KBM-7 (cell line): ENCODE measurements around the gene H6PD.
A peak's percentile ranks its signal among the peaks of the same experiment; 100 is the strongest.
"Not testable (repeated sequence)": the region's sequence is repeated elsewhere in the genome, so short reads cannot be mapped to it uniquely, and the experiment has no call there.

Source experiments
- DNase-seq: peaks from one replicate; pipeline ENCODE4 v3.0.0-alpha.2; 2015
- in situ Hi-C: fragments of 300-500 bp; cut with MboI; formaldehyde crosslinking; loops from 2 replicates; pipeline ENCODE4 v1.14.3; 2020; ENCODE audit warnings: low sequenced_read_pairs, low pct_unique_long_range_greater_than_20kb, mixed read lengths

The H6PD gene

DNA sequence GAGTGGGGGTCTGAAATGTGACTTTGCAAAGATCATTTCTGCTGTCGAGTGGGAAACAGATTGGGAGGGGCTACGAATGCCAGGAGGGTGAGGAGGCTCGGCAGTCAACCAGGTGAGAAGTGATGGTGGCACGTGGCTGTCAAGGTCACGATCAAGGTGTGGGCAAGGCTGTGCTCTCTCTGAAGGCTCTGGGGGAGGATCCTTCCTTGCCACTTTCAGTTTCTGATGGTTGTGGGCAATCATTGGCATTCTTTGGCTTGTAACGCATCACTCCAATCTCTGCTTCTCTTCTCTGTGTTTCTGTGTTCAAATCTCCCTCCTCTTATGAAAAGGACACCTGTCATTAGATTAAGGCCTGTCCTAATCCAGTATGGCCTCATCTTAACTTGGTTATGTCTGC is 52.0 kb downstream of the H6PD start:
- in situ Hi-C loops: loop anchor here (10.0 kb wide), 1 partner anchor 168 kb away; no protein-coding TSS in a partner anchor
- DNase-seq: no peak

DNA sequence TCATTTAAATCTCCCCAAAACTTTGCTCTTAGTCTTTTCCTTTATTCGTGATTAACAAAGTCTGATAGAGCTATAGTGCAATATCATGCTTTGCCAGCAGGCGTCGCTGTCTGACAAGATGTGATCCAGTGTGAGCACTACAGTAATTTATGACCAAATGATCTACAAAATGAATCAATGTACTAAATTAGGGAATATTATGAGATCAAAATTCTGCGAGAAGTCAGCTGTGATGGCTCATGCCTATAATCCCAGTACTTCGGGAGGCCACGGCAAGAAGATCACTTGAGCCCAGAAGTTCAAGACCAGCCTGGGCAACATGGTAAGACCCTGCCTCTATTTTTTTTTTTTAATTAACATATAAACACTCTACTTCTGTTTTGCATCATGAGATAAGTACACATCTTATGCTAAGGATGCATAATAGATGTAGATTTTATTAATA is 54.5 kb downstream of the H6PD start:
- DNase-seq: peak; percentile 81
- in situ Hi-C loops: loop anchor here (10.0 kb wide), 1 partner anchor 166 kb away; no protein-coding TSS in a partner anchor

DNA sequence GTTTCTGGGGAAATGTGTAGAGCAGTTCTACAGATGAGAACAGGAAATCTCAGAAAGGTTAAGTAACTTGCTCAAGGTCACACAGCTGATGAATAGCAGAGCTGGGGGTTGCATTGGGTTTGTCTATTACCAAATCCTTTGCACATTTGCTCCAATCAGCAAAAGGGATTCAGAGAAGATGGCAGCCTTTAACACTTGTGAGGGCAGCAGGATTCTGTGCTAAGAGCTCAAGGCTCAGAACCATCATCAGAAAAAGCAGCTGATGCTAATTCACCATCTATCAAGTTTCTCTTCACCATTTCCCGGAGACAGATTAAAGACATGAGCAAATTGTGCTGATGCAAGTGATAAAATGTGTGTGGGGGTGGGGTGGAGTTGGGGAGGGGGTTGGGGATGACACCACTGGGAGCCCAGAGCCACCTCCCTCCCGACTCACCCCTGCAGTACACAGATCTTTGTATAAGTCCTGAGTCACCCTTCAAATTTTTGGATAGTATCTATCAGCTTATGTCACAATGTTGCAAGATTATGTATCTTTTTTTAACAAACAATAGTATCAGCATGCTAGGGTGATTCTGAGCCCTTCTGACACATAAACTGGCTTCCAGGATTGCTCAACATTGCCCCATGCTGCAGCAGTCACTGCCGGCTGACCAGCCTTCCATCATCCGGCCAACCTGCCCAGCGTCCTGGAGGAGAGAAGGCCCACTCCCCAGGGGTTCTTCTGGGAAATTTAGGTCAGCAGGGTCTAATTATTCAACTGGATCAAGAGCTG is 55.3 kb downstream of the H6PD start:
- DNase-seq: no peak
- in situ Hi-C loops: loop anchor here (10.0 kb wide), 1 partner anchor 165 kb away; no protein-coding TSS in a partner anchor

DNA sequence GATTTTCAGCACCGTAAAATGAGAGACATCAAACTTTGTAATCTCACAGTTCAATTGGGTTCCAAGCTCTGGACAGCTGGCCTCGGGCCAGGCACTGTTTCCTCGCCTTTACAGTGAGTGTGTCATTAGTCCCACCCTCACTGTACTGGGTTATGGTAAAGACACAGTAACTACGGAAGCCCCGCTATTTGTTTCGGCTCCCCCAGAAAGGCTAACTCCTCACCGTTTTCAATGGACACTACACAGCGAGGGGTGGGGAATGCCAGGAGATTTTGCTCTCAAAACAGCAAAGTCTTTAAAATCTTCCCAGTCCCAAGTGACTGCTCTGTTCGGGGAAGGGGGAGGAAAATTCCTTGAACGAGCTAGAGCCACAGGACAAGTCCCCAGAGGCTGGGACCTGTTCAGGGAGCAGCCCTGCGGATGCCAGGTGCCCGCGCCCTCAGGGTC is 57.4 kb downstream of the H6PD start:
- in situ Hi-C loops: no loop called here
- DNase-seq: no peak

DNA sequence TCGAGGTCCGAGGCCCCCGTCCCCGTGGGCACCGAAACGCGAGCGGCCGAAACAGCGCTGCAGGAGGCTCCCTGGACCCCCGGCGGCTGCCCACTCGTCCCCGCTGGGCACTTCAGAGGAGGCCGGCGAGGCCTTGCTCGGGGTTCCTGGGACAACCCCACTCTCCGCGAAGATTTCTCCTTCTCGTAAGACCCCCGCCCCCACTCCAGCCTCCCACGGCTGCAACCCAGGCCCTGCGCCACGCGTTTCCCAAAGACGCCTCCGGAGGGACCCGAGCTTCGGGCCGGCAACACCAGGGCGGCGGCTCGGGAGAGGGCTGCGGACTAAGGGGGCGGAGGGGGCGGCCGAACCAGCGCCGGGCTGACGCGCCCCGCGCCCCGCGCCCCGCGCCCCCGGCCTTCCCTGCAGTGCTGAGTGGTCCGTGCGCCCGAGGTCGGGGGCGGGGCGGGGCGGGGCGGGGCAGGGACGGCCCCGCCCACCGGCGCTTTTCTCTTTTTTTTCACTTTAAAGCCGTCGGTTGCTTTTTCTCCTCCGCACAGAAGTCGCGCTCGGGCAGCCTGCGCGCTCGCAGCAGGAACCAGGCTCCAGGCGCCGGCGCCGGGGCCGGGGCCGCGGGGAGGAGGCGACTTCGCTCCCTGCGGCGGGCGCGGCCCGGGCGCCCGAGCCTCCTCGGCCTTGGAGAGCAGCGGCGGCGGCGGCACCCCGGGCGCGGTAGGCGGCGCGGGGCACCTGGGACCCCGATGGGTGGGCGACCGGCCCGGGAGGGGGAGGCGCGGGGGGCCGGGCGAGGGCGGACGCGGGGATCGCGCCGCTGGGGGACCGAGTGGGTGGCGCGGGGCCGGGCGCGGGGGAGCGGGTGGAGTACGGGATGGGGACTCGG is 58.0 kb downstream of the H6PD start, which contains the start of gene SPSB1:
Gene SPSB1, plus strand, starts transcription at position 534 of the 880 bp plus-strand sequence. CDS start 62,998 bp downstream, outside the sequence.
- peak; percentile 87 for DNase-seq
- in situ Hi-C loops: no loop called here

DNA sequence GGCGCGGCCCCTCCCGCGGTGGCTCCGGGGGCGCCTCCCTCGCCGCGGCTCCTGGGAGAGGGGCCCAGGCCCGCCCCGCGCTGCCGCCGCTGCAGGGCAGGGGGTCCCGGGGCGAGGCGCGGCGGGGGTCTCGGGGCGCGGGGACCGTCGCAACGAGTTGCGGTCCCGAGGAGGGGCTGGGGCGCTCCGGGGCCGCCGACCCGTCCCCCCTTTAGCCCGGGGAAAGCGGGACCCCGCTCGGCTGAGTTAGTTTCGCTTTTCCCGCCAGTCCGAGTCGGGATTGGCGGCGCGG is 58.6 kb downstream of the H6PD start:
- in situ Hi-C loops: no loop called here
- no peak for DNase-seq

DNA sequence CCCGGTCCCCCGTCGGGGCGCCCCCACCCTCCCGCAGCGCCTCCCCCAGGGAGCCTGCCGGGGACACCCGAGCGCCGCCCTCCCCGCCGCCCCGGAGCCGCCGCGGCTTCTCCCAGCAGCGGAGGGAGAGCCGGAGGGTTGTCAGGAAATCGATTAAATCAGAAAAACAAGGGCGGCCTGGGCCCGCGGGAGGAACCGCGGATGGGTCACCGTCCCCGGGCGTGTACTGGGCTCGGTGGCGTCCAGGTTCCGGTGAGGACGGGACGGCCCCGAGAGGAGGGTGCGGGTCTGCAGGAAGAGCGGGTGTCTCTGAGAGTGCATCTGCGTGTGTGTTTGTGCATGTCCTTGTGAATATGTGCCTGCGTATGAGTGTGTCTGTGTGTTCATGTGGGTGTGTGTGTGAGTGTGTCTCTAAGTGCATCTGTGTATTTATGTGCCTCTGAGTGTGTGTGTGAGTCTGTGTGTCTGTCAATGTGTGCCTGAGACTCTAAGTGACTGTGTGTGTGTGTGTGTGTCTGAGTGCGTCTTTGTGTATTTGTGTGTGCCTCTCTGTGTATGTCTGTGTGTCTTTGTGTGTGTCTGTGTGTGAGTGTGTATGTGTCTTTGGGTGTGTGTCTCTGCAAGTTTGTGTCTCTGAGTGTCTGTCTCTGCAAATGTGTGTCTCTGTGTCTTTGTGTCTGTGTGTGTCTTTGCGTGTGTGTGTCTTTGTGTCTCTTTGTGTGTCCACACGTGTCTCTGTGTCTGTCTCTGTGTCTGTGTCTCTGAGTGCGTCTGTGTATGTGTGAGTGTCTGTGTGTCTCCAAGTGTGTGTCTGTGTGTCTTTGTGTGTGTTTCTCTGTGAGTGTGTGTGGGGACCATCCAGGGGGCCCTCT is 59.2 kb downstream of the H6PD start:
- DNase-seq: peak; percentile 42
- in situ Hi-C loops: no loop called here

DNA sequence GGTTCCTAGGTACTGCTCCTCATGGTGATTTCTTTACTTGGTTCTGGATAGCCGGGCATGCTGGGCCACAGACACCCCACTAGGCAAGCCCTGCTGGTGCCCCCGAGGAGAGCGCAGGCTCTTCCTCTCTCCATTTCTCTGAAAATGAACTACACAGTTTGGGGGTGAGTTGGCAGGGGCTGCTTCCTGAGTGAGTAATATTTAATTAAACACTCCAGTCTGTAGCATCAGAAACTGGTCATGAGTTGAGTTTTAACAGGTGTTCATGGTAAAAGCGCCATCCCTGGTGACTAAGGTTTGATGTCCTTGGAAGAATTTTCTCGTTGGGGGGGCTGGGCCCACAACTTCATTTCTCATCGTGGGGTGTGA is 59.8 kb downstream of the H6PD start:
- DNase-seq: no peak

DNA sequence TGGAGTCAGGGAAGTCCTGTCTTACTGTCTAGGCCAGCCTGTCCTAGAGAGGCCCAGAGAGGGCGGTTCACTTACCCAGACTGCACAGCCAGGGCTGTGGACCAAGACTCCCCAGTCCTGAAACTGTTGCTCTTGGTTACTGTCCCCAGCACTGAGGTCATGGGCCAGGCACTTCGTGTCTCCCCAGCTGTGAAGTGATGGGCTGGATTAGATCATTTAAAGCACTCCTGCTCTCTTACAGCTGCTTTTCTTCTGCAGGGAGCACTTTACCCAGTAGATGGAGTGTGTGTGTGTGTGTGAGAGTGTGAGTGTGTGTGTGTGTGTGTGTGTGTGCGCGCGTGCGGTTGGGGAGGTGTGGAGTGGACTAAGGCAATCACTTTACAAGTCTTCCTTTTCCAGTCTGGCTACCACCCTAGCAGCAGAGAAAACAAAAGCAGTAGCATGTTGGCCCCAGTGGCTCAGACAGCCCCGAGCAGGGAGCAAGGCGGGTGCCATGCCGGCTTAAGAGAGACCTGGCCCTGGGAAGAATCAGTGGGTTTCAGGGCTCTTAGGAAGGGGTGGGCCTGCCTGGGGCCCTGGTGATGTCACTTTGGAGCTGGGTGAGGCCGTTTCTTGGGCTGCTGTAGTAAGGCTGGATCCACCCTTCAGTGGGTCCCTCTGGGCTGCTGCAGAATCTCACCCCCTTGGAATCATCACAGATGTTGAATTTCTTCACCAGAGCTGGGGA is 60.5 kb downstream of the H6PD start:
- in situ Hi-C loops: no loop called here
- DNase-seq: peak; percentile 39

More for the DNA sequence above, 59.8 kb downstream of the H6PD start:
- in situ Hi-C loops: no loop called here

DNA sequence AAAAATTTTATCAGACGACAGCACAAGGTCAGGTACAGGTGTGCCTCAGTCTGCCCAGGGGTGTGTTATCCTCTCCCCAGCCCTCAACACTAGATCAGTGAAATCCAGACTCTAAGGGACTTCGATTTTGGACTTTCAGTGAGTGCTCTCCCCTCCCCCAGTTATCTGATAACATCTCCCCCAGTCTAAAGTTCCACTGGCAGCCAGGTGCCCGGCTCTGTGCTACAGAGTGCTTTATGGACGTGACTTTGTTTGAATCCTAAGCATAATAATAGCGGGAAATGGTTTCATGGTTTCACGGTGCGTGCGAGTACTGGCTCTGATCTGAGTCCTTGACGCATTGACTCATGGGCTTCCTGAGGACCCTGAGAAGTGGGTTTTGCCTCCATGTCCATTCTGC is 61.3 kb downstream of the H6PD start:
- in situ Hi-C loops: no loop called here
- no peak for DNase-seq

DNA sequence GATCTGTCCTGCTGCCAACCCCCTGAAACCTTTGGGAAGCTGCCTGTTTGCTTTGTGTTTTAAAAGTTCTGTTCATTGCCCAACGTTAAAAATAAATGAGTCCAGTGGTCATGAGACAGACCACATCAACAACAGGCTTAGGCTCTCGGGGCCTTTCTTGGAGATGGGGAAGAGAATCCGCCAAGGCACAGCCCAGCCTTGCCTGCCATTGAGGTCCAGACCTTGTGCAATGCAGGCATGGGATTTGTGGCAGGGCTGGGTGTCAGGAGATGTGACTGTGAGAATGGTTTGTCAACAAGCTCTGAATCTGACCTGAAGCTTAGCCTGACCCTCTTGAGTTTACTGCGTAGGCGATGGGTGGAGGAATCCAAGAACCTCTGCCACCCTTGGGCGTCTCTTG is 62.3 kb downstream of the H6PD start:
- in situ Hi-C loops: no loop called here
- no peak for DNase-seq

DNA sequence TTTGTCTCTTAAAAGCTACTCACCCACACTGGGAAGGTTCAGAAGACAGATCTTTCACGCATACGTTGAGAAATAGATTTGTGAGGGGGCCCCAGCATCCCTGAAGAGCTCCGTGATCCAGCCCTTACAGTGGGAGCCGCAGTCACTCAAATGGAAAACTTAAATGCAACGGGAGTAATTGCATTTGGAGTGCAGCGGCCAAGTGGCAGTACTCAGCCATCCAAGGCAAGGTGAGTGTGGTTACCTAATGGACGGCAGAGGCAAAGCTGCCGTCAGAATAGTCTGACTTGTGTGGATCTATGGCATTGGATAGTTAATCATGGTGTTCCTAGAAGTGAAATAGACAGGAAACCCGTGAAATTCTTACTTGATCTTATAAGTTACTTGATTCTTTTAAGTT is 63.3 kb downstream of the H6PD start:
- no peak for DNase-seq
- in situ Hi-C loops: no loop called here

DNA sequence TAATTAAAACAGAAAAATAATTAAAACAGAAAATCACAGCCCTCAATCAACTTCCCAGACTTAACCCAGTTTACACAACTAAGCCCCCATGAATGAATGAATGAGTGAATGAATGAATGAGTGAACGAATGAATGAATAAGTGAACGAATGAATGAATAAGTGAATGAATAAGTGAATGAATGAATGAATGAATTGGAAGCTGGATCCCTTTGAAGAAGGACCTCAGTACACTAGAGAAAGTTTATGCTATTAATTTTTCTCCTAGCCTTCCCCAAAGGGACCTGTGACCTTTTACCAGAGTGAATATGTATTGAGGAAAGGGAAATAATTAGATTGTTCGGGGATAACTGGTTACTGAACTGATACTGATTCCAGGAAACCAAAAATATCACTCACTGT is 63.7 kb downstream of the H6PD start:
- in situ Hi-C loops: no loop called here
- DNase-seq: no peak

DNA sequence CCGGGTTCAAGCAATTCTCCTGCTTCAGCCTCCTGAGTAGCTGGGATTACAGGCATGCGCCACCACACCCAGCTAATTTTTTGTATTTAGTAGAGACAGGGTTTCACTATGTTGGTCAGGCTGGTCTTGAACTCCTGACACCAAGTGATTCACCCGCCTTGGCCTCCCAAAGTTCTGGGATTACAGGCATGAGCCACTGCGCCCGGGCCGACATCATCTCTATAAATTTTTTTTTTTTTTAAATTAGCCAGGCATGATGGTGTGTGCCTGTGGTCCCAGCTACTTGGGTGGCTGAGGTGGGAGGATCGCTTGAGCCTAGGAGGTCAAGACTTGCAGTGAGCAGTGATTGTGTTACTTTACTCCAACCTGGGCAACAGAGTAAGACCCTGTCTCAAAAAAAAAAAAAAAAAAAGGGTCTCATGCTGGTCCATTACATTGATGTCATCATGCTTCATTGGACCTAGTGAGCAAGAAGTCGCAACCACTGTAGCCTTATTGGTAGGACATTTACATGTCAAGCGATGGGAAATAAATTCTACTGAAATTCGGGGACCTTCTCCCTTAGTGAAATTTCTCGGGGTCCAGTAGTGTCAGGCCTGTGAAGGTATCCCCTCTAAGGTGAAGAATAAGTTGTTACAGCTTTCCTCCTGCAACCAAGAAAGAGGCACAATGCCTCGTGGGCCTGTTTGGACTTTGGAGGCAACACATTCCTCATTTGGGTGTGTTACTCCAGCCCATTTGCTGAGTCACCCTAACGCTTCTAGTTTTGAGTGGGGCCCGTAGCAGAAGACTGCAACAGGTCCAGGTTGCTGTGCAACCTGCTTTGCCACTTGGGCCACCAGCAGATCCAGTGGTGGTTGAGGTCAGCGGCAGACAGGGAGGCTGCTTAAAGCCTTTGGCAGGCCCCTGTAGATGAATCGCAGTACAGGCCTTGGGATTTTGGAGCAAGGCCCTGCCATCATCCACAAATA is 65.3 kb downstream of the H6PD start:
- in situ Hi-C loops, DNase-seq: not testable (repeated sequence)

DNA sequence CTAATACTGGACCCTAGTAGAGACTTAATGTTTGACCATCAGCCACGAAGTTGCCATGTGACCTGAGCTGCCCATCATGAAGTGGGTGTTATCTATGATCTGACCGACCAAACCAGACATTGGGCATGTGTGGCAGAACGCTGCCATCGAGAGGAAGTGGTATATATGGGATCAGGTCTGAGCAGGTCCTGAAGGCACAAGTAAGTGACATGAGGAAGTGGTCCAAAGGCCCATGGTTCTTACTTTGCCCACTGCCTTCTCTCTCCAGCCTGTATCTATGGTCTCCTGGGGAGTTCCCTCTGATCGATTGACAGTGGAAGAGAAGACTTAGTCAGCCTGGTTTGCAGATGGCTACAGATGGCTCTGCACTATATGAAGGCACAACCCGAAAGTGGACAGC is 66.0 kb downstream of the H6PD start:
- DNase-seq: no peak
- in situ Hi-C loops: no loop called here

DNA sequence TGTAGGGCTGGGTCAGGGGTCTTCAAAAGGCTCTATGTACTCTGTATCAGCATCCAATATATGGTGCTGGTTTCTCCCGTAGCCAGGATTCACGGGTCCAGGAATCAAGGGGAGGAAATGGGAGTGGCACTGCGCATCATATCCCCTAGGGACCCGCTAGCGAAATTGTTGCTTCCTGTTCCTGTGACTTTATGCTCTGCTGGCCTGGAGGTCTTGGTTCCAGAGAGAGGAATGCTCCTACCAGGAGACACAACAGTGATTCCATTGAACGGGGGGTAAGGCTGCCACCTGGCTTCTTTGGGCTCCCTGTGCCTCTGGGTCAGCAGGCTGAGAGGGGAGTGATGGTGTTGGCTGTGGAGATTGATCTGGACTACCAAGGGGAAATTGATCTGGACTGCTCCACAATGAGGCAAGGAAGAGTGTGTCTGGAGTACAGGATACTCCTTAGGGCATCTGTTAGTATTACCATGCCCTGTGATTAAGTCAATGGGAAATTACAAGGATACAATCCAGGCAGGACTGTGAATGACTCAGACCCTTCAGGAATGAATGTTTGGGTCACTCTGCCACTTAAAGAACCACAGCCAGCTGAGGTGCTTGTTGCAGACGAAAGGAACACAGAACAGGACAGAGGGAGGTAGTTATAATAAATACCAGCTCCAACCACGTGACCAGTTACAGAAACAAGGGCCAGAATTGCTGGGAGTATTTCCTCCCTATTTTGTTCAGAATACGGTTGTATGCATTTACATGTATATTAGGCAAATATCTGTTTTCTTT is 68.4 kb downstream of the H6PD start:
- DNase-seq: peak; percentile 25
- in situ Hi-C loops: no loop called here

DNA sequence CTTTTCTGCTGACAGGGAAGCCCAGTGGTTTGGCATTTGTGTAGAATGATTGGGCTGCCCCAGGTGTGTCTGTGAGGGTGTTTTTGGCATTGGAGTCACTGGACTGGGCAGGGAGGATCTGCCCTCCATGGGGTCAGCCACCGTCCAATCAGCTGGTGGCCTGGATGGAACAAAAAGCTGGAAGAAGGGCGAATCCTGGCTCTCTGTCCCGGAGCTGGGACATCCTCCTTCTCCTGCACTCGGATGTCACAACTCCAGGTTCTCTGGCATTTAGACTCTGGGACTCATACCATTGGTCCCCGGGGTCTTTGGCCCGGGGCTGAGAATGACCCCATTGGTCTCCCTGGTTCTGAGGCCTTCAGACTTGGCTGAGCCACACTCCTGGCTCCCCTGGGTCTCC is 69.3 kb downstream of the H6PD start:
- DNase-seq: no peak
- in situ Hi-C loops: no loop called here
